ENCODE data around the gene RIPK4.

The RIPK4 gene

GRCh38 chr21:41753006-41753898, 13.6 kb downstream of the RIPK4 start:
- no peak for DNase-seq (ENCODE audit: low spot score)

- no peak for DNase-seq (ENCODE audit: low spot score)
These were observed 14.6 kb downstream of the RIPK4 start for GRCh38 chr21:41752231-41752681.

- no peak for DNase-seq (ENCODE audit: low spot score)
These were observed 15.2 kb downstream of the RIPK4 start for GRCh38 chr21:41751611-41752011.

GRCh38 chr21:41750532-41751151, 16.2 kb downstream of the RIPK4 start:
- DNase-seq (ENCODE audit: low spot score), result peak; percentile 76

GRCh38 chr21:41750051-41750450, 16.8 kb downstream of the RIPK4 start:
- DNase-seq (ENCODE audit: low spot score), result no peak

GRCh38 chr21:41749286-41749685, 17.6 kb downstream of the RIPK4 start:
- no peak for DNase-seq (ENCODE audit: low spot score)

- DNase-seq (ENCODE audit: low spot score), result no peak
These were observed 18.7 kb downstream of the RIPK4 start for GRCh38 chr21:41747943-41748738.

- DNase-seq (ENCODE audit: low spot score), result no peak
These were observed 20.2 kb downstream of the RIPK4 start for GRCh38 chr21:41746744-41747006.

- no peak for DNase-seq (ENCODE audit: low spot score)
These were observed 20.7 kb downstream of the RIPK4 start for GRCh38 chr21:41745971-41746743.

- no peak for DNase-seq (ENCODE audit: low spot score)
These were observed 21.6 kb downstream of the RIPK4 start for GRCh38 chr21:41745026-41745820.

GRCh38 chr21:41744028-41744930, 22.6 kb downstream of the RIPK4 start:
- DNase-seq (ENCODE audit: low spot score), result no peak

GRCh38 chr21:41743321-41744027, 23.4 kb downstream of the RIPK4 start:
- DNase-seq (ENCODE audit: low spot score), result no peak

GRCh38 chr21:41742073-41742875, 24.6 kb downstream of the RIPK4 start:
- no peak for DNase-seq (ENCODE audit: low spot score)

GRCh38 chr21:41741253-41742072, 25.4 kb downstream of the RIPK4 start:
- DNase-seq (ENCODE audit: low spot score), result no peak

GRCh38 chr21:41740604-41741252, 26.1 kb downstream of the RIPK4 start:
- no peak for DNase-seq (ENCODE audit: low spot score)

GRCh38 chr21:41739936-41740335, 26.9 kb downstream of the RIPK4 start:
- DNase-seq (ENCODE audit: low spot score), result no peak

- DNase-seq (ENCODE audit: low spot score), result no peak
These were observed 27.8 kb downstream of the RIPK4 start for GRCh38 chr21:41739011-41739410.
